Kidney (tissue), 14 donors: ENCODE data around the gene SNAP29. TPM values are rescaled to one million over a fixed set of nuclear protein-coding genes. Genes with fewer than 3 reads are reported as not detected.
"Not testable (repeated sequence)": the region's sequence is repeated elsewhere in the genome, so short reads cannot be mapped to it uniquely, and the experiment has no call there.

Experiments
- DNase-seq, 5 donors: peaks; one replicate each; pipeline ENCODE4 v3.0.0-alpha.2; 2013 to 2020
- FAIRE-seq: peaks from 2 replicates; lab custom pipeline; 2012; peaks lifted over from hg19 to GRCh38; lab: Jason Lieb, UNC
- H3K27ac ChIP-seq, 2 donors: one replicate each; pipeline ENCODE4 v1.7.0; 2013; ENCODE audit warnings: low read depth in 2 of 2, low read length in 2 of 2, inconsistent platforms in 1 of 2
- H3K27me3 ChIP-seq: one replicate; pipeline ENCODE4 v1.7.1; 2013; ENCODE audit warnings: low read length, inconsistent platforms; ENCODE audit not compliant: control insufficient read depth, insufficient read depth
- H3K36me3 ChIP-seq, 3 donors: one replicate each; pipeline versions ENCODE4 v1.7.0 to v1.7.1; 2013; ENCODE audit warnings: low read length in 3 of 3, control low read depth in 1 of 3, inconsistent platforms in 1 of 3; ENCODE audit not compliant: insufficient read depth in 3 of 3, control insufficient read depth in 2 of 3
- H3K4me1 ChIP-seq, 3 donors: one replicate each; pipeline versions ENCODE4 v1.7.0 to v1.7.1; 2013; ENCODE audit warnings: low read length in 3 of 3, inconsistent platforms in 1 of 3, low read depth in 1 of 3; ENCODE audit not compliant: control insufficient read depth in 2 of 3, insufficient read depth in 2 of 3
- H3K4me3 ChIP-seq, 3 donors: one replicate each; pipeline versions ENCODE4 v1.7.0 to v1.8.1; 2013; ENCODE audit warnings: low read length in 3 of 3, control low read depth in 1 of 3, inconsistent platforms in 1 of 3
- H3K9ac ChIP-seq, 3 donors: one replicate each; pipeline versions ENCODE4 v1.7.0 to v1.7.1; 2013; ENCODE audit warnings: low read length in 3 of 3, control low read depth in 1 of 3, inconsistent platforms in 1 of 3
- H3K9me3 ChIP-seq, 3 donors: one replicate each; pipeline versions ENCODE4 v1.7.0 to v1.7.1; 2013; ENCODE audit warnings: low read length in 3 of 3, control low read depth in 1 of 3, inconsistent platforms in 1 of 3; ENCODE audit not compliant: control insufficient read depth in 2 of 3, insufficient read depth in 1 of 3
- CTCF ChIP-seq: IDR thresholded peaks from 3 replicates; pipeline ENCODE4 v1.5.1; 2012; ENCODE audit warnings: mild to moderate bottlenecking, moderate library complexity, borderline replicate concordance; ENCODE audit not compliant: insufficient read depth; ENCODE audit errors: extremely low read depth
- intact Hi-C: fragments of 100-400 bp; cut with DNase I; formaldehyde crosslinking; loops from one replicate; pipeline ENCODE4 v1.11.1; 2022
- polyA plus RNA-seq: library from polyadenylated mRNA; stranded (reverse); fragments of 350-450 nt; fragmentation: Illumina TruSeq; extraction: RNeasy Lipid Tissue Mini Kit (QIAGEN cat#74804); gene quantifications from one replicate; pipeline ENCODE4 v1.2.3, GENCODE V29; 2014; ENCODE audit warnings: low read depth, low replicate concordance; ENCODE audit not compliant: insufficient read depth
- total RNA-seq: library from RNA; stranded (reverse); fragmentation: NEBNext Ultra II Directional; extraction: Animal tissue kit (Norgen Biotek cat#: 25700); gene quantifications from one replicate; pipeline ENCODE4 v1.2.1, GENCODE V29; 2021
- donor health status: control.
- donor health status: control.
- donor health status: control.
- donor health status: control.
- donor health status: control.
- donor health status: DM: yes; HTN: yes; CAD: no.
- donor health status: Normal renal cell carcinoma (clear cell type).

The SNAP29 gene
- total and polyA plus RNA-seq, 2 donors from 2014 or later: 25.4 to 26.8 TPM

DNA sequence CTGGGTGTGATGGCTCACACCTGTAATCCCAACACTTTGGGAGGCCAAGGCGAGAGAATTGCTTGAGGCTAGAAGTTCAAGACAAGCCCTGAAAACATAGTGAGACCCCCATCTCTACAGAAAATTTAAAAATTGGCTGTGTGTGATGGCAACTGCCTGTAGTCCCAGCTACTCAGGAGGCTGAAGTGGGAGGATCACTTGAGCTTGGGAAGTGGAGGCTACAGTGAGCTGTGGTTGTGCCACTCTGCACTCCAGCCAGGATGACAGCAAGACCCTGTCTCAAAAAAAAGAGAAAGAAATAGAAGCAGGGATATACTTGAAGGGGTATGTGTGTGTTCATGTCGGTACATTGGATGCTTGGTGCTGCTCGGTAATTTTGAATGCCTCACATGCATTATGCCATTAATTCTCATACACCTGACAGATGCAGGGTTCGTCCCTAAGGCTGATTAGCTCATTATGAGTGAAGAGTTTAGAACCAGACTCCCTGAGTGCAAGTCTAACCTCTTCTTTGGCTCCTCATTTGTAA, 72.4 kb downstream of the SNAP29 start:
- no peak for FAIRE-seq
- intact Hi-C loops: no loop called here
- no peak for TF ChIP-seq CTCF
- no peak for DNase-seq
- Histone ChIP-seq H3K9ac (no peak overlapping the region), H3K4me1 (no peaks in the 10 kb centered on the region), H3K27ac (no peak overlapping the region), H3K27me3 (no peaks in the 10 kb centered on the region), H3K36me3 (peaks cover 5 to 7% (median 5%) of the 10 kb centered on the region in 3 donors), H3K9me3 (no peaks in the 10 kb centered on the region), H3K4me3 (no peak overlapping the region)

DNA sequence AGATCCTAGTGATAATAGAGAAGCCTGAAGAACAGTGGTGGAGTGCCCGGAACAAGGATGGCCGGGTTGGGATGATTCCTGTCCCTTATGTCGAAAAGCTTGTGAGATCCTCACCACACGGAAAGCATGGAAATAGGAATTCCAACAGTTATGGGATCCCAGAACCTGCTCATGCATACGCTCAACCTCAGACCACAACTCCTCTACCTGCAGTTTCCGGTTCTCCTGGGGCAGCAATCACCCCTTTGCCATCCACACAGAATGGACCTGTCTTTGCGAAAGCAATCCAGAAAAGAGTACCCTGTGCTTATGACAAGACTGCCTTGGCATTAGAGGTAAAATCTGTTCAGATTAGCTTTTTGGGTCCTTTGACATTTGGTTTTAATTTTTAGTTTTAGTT, 75.1 kb downstream of the SNAP29 start:
- Histone ChIP-seq H3K27me3 (no peaks in the 10 kb centered on the region), H3K9me3 (no peaks in the 10 kb centered on the region), H3K4me1 (peaks cover 0 to 12% (median 8%) of the 10 kb centered on the region in 3 donors), H3K4me3 (no peak overlapping the region), H3K36me3 (peaks cover 5 to 8% (median 7%) of the 10 kb centered on the region in 3 donors), H3K9ac (no peak overlapping the region), H3K27ac (no peak overlapping the region)
- TF ChIP-seq CTCF: no peak
- intact Hi-C loops: no loop called here
- DNase-seq: no peak
- FAIRE-seq: no peak

DNA sequence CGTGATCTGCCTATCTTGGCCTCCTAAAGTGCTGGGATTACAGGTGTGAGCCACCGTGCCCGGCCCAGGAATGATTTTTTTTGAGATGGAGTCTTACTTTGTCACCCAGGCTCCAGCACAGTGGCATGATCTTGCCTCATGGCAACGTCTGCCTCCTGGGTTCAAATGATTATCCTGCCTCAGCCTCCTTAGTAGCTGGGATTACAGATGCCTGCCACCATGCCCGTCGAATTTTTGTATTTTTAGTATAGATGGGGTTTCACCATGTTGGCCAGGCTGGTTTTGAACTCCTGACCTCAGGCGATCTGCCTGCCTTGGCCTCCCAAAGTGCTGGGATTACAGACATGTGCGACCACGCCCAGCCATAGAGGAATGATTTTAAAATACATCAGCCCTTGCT, 76.2 kb downstream of the SNAP29 start:
- intact Hi-C loops, H3K9ac ChIP-seq, FAIRE-seq, H3K36me3 ChIP-seq, H3K27ac ChIP-seq, H3K27me3 ChIP-seq, H3K9me3 ChIP-seq, DNase-seq, H3K4me3 ChIP-seq: not testable (repeated sequence)
- peaks cover 0 to 12% (median 8%) of the 10 kb centered on the region in 3 donors for H3K4me1 ChIP-seq

GRCh38 chr22:20935780-20936539, 77.2 kb downstream of the SNAP29 start:
- DNase-seq: not testable (repeated sequence)

More at GRCh38 chr22:20935780-20936539, 77.2 kb downstream of the SNAP29 start:
- H3K27ac ChIP-seq, FAIRE-seq, H3K9ac ChIP-seq, H3K36me3 ChIP-seq, H3K27me3 ChIP-seq, intact Hi-C loops, H3K4me3 ChIP-seq, H3K9me3 ChIP-seq: not testable (repeated sequence)
- H3K4me1 ChIP-seq: peaks cover 0 to 18% (median 16%) of the 10 kb centered on the region in 3 donors
